ENCODE data around the gene PPP1R9B.

PPP1R9B gene

DNA sequence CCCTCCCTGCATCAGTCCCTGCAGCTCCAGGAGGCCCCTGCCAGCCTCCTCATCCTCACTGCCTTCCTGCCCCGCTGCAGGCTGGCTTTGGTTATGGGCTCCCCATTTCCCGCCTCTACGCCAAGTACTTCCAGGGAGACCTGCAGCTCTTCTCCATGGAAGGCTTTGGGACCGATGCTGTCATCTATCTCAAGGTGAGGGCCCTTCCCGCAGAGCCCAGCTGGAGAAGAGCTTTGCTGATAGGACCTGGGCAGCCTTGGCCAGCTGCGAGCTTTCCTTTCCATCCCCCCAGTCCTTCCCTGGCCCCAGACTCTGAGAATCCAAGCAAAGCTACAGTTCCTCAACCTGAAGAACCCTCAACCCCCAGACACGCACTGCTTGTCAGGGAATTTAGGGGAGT, 41.3 kb downstream of the PPP1R9B start:
- TF ChIP-seq, protein P1, sequence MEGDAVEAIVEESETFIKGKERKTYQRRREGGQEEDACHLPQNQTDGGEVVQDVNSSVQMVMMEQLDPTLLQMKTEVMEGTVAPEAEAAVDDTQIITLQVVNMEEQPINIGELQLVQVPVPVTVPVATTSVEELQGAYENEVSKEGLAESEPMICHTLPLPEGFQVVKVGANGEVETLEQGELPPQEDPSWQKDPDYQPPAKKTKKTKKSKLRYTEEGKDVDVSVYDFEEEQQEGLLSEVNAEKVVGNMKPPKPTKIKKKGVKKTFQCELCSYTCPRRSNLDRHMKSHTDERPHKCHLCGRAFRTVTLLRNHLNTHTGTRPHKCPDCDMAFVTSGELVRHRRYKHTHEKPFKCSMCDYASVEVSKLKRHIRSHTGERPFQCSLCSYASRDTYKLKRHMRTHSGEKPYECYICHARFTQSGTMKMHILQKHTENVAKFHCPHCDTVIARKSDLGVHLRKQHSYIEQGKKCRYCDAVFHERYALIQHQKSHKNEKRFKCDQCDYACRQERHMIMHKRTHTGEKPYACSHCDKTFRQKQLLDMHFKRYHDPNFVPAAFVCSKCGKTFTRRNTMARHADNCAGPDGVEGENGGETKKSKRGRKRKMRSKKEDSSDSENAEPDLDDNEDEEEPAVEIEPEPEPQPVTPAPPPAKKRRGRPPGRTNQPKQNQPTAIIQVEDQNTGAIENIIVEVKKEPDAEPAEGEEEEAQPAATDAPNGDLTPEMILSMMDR (IDR thresholded peaks at IDR 0.05; ENCODE audit: low read depth, low read length, missing control alignments) = no peak
- Histone ChIP-seq H3K27ac (no peak overlapping the region), H3K27me3 (replicated peaks) (no peaks in the 10 kb centered on the region), H3K4me3 (ENCODE audit: low read depth, low read length) (no peak overlapping the region), H3K36me3 (replicated peaks) (no peaks in the 10 kb centered on the region)
- no peak for DNase-seq
- in situ Hi-C loops (cut with HindIII; ENCODE audit: low pct_ligation_motif_present, low sequenced_read_pairs) = no loop called here

DNA sequence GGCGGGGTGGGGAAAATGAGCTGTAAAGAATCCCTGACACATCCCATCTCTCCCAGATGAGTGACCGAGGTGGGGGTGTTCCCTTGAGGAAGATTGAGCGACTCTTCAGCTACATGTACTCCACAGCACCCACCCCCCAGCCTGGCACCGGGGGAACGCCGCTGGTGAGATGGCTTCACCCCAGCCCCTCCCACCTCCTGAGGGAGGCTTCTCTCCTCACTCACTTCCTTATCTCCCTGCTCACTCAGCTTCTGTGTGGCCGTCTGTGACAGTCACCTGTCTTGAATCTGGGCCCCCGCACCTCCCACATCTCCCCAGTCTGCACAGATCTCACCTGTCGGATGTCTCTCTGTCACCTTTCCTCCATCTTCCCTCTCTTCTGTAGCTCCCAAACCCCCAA, 41.9 kb downstream of the PPP1R9B start:
- no peaks in the 10 kb centered on the region for H3K36me3 ChIP-seq (replicated peaks)
- no peaks in the 10 kb centered on the region for H3K27me3 ChIP-seq (replicated peaks)
- in situ Hi-C loops (cut with HindIII; ENCODE audit: low pct_ligation_motif_present, low sequenced_read_pairs) = no loop called here
- TF ChIP-seq, protein P1 (IDR thresholded peaks at IDR 0.05; ENCODE audit: low read depth, low read length, missing control alignments) = no peak
- H3K4me3 ChIP-seq (ENCODE audit: low read depth, low read length) = no peak overlapping the region
- H3K27ac ChIP-seq = no peak overlapping the region
- DNase-seq = no peak

DNA sequence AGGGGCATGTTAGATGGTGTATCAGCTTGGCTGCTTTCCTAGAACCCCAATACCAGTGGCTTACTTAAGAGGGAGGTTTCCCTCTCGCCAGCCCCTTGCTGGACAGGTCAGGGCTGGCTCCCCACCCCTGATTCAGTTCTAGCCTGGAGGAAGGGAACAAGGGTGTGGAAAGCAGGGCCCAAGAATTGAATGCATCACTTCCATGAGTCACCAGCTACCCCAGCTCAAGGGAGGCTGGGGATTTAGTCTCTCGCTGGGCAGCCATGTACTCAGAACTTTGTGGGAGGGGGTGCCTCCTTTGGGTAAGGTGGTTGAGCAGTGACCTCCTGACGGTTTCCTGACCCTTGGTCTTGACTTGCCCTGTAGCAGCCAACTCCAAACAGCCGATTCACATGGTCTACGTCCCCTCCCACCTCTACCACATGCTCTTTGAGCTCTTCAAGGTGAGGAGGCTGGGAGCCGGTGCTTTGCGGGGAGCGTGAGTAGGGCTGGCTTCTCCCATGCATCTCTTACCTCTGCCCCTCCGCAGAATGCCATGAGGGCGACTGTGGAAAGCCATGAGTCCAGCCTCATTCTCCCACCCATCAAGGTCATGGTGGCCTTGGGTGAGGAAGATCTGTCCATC, 42.6 kb downstream of the PPP1R9B start:
- H3K4me3 ChIP-seq (ENCODE audit: low read depth, low read length) = no peak overlapping the region
- TF ChIP-seq, protein P1 (IDR thresholded peaks at IDR 0.05; ENCODE audit: low read depth, low read length, missing control alignments) = no peak
- DNase-seq = no peak
- H3K36me3 ChIP-seq (replicated peaks) = no peaks in the 10 kb centered on the region
- H3K27me3 ChIP-seq (replicated peaks) = no peaks in the 10 kb centered on the region
- no peak overlapping the region for H3K27ac ChIP-seq
- in situ Hi-C loops (cut with HindIII; ENCODE audit: low pct_ligation_motif_present, low sequenced_read_pairs) = no loop called here

DNA sequence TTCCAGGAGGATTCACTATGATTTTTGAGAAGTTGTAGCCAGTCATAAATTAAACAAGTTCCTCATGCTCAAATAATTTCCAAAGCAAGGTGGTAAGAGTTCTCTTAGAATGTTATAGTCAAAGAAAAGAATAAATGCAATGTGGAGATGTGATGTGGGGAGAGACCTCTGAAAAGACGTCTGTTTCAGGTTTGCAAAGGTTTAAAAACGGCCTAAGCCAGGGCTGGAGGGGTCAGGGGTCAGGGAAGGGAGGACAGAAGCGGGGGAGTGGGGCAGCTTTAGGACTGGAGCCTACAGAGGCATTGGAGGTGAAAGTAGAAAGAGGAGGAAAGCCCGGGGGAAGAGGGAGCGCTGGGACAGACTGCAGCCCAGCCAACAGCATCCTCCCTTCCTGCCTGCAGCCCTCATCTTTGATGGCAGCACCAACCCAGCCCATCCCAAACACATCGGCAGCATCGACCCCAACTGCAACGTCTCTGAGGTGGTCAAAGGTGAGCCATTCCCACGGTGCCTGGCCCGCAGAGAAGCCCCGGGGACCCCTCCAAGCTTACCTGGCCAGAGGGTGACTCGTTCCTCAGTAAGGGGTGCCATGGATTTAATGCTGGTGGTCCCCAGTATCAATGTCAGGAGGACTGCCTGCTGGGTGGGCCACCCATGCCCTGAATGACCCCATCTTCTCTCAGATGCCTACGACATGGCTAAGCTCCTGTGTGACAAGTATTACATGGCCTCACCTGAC, 43.9 kb downstream of the PPP1R9B start:
- DNase-seq = no peak
- in situ Hi-C loops (cut with HindIII; ENCODE audit: low pct_ligation_motif_present, low sequenced_read_pairs) = no loop called here
- no peaks in the 10 kb centered on the region for H3K36me3 ChIP-seq (replicated peaks)
- no peak overlapping the region for H3K27ac ChIP-seq
- no peaks in the 10 kb centered on the region for H3K27me3 ChIP-seq (replicated peaks)
- TF ChIP-seq, protein P1 (IDR thresholded peaks at IDR 0.05; ENCODE audit: low read depth, low read length, missing control alignments) = no peak
- H3K4me3 ChIP-seq (ENCODE audit: low read depth, low read length) = no peak overlapping the region

DNA sequence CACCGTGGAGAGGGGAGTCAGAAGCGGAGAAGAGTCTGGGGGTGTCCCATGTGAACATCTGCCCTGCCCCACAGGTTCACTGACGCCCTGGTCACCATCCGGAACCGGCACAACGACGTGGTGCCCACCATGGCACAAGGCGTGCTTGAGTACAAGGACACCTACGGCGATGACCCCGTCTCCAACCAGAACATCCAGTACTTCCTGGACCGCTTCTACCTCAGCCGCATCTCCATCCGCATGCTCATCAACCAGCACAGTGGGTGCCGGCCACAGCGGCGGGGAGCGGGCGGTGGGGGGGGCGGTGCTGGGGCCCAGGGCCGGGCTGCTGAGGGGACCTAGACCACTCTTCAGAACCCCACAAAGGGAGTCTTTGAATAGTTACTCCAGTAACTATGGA, 44.7 kb downstream of the PPP1R9B start:
- no peaks in the 10 kb centered on the region for H3K36me3 ChIP-seq (replicated peaks)
- no peak overlapping the region for H3K4me3 ChIP-seq (ENCODE audit: low read depth, low read length)
- DNase-seq = no peak
- no peak overlapping the region for H3K27ac ChIP-seq
- TF ChIP-seq, protein P1 (IDR thresholded peaks at IDR 0.05; ENCODE audit: low read depth, low read length, missing control alignments) = no peak
- in situ Hi-C loops (cut with HindIII; ENCODE audit: low pct_ligation_motif_present, low sequenced_read_pairs) = no loop called here
- H3K27me3 ChIP-seq (replicated peaks) = no peaks in the 10 kb centered on the region

All from brain microvascular endothelial cell (primary cell).